Colonic mucosa (tissue), 4 donors: ENCODE results near the gene PCSK1. TPM values are rescaled to one million over a fixed set of nuclear protein-coding genes. Genes with fewer than 3 reads are reported as not detected.
"Not testable (repeated sequence)": the region's sequence is repeated elsewhere in the genome, so short reads cannot be mapped to it uniquely, and the experiment has no call there.

Source experiments
- DNase-seq: peaks from one replicate; pipeline ENCODE4 v3.0.0-alpha.2; 2020
- H3K27ac ChIP-seq: fragments of 200-600 bp; one replicate; pipeline ENCODE4 v1.8.0; 2021
- H3K27me3 ChIP-seq: fragments of 200-600 bp; one replicate; pipeline ENCODE4 v1.8.0; 2021
- H3K36me3 ChIP-seq: fragments of 200-600 bp; one replicate; pipeline ENCODE4 v1.8.0; 2021
- H3K4me1 ChIP-seq: fragments of 200-600 bp; one replicate; pipeline ENCODE4 v1.8.0; 2021; ENCODE audit warnings: mild to moderate bottlenecking
- H3K4me3 ChIP-seq: fragments of 200-600 bp; one replicate; pipeline ENCODE4 v1.8.0; 2021
- H3K9ac ChIP-seq, 2 donors: one replicate each; pipeline ENCODE4 v1.7.0; 2013; ENCODE audit warnings: control low read depth in 2 of 2, low read depth in 2 of 2, low read length in 2 of 2
- H3K9me3 ChIP-seq: fragments of 200-600 bp; one replicate; pipeline ENCODE4 v1.8.0; 2021
- CTCF ChIP-seq: fragments of 200-600 bp; IDR thresholded peaks from one replicate; pipeline ENCODE4 v1.8.0; 2022; ENCODE audit warnings: antibody characterized with exemption, mild to moderate bottlenecking
- intact Hi-C: fragments of 100-400 bp; cut with DNase I; formaldehyde crosslinking; loops from one replicate; pipeline ENCODE4 v1.14.1; 2022
- total RNA-seq, 2 donors: library from RNA; stranded (reverse); fragmentation: NEBNext Ultra II Directional in 1 of 2; extraction: Animal tissue kit (Norgen Biotek cat#: 25700) in 1 of 2; gene quantifications; one replicate each; pipeline ENCODE4 v1.2.1, GENCODE V29; 2021
- donor health status: healthy.
- donor health status: DM: no; HTN: no; CAD: no.
- donor health status: DM: no; HTN: no; CAD: no.

The PCSK1 gene
- total RNA-seq, 2 donors from 2014 or later: 3.6 to 4.6 TPM

- Histone ChIP-seq H3K4me1 (no peaks in the 10 kb centered on the region), H3K27ac (no peak overlapping the region), H3K9ac (no peak overlapping the region), H3K36me3 (no peaks in the 10 kb centered on the region), H3K27me3 (no peaks in the 10 kb centered on the region), H3K9me3 (no peaks in the 10 kb centered on the region), H3K4me3 (no peak overlapping the region)
- intact Hi-C loops: no loop called here
- no peak for TF ChIP-seq CTCF
- no peak for DNase-seq
Observed at GRCh38 chr5:96374653-96375052, 58.4 kb downstream of the PCSK1 start.

- Histone ChIP-seq H3K4me3 (no peak overlapping the region), H3K4me1 (no peaks in the 10 kb centered on the region), H3K9me3 (no peaks in the 10 kb centered on the region), H3K27me3 (no peaks in the 10 kb centered on the region), H3K36me3 (no peaks in the 10 kb centered on the region), H3K27ac (no peak overlapping the region), H3K9ac (no peak overlapping the region)
- DNase-seq: no peak
- no peak for TF ChIP-seq CTCF
- intact Hi-C loops: no loop called here
Observed at GRCh38 chr5:96373381-96373733, 59.7 kb downstream of the PCSK1 start.

- DNase-seq: no peak
- intact Hi-C loops: no loop called here
- no peaks in the 10 kb centered on the region for H3K27me3 ChIP-seq
- no peaks in the 10 kb centered on the region for H3K4me1 ChIP-seq
- H3K36me3 ChIP-seq: no peaks in the 10 kb centered on the region
- H3K4me3 ChIP-seq: no peak overlapping the region
- no peak for TF ChIP-seq CTCF
- no peaks in the 10 kb centered on the region for H3K9me3 ChIP-seq
- no peak overlapping the region for H3K27ac ChIP-seq
- H3K9ac ChIP-seq: no peak overlapping the region
Observed at GRCh38 chr5:96372726-96373380, 60.2 kb downstream of the PCSK1 start.

- intact Hi-C loops: no loop called here
- no peak overlapping the region for H3K4me3 ChIP-seq
- no peak for TF ChIP-seq CTCF
- no peaks in the 10 kb centered on the region for H3K4me1 ChIP-seq
- no peaks in the 10 kb centered on the region for H3K9me3 ChIP-seq
- H3K27ac ChIP-seq: no peak overlapping the region
- H3K27me3 ChIP-seq: no peaks in the 10 kb centered on the region
- no peak for DNase-seq
- H3K9ac ChIP-seq: no peak overlapping the region
- H3K36me3 ChIP-seq: no peaks in the 10 kb centered on the region
Observed at GRCh38 chr5:96370976-96371375, 62.1 kb downstream of the PCSK1 start.

GRCh38 chr5:96367337-96367736 lies 65.7 kb downstream of the PCSK1 start:
- H3K27ac ChIP-seq, H3K9ac ChIP-seq, H3K4me1 ChIP-seq, H3K9me3 ChIP-seq, H3K4me3 ChIP-seq, intact Hi-C loops, DNase-seq, H3K27me3 ChIP-seq, H3K36me3 ChIP-seq: not testable (repeated sequence)

- H3K4me3 ChIP-seq: no peak overlapping the region
- no peak for TF ChIP-seq CTCF
- no peak for DNase-seq
- intact Hi-C loops: no loop called here
- H3K4me1 ChIP-seq: no peaks in the 10 kb centered on the region
- no peak overlapping the region for H3K27ac ChIP-seq
- no peaks in the 10 kb centered on the region for H3K36me3 ChIP-seq
- H3K9me3 ChIP-seq: no peaks in the 10 kb centered on the region
- no peaks in the 10 kb centered on the region for H3K27me3 ChIP-seq
- H3K9ac ChIP-seq: no peak overlapping the region
Observed at GRCh38 chr5:96354237-96354636, 78.8 kb downstream of the PCSK1 start.
